ENCODE results near the gene PGR.

Gene PGR

GRCh38 chr11:101129203-101129943 lies at the start of gene PGR:
TSS of gene PGR (minus strand) at chr11:101129813. CDS start at chr11:101129070, 743 bp downstream.
- DNase-seq: no peak

- no peak for DNase-seq
Observed at GRCh38 chr11:101176381-101176780, 46.8 kb upstream of the PGR start.

- no peak for DNase-seq
Observed at GRCh38 chr11:101169944-101170343, 40.3 kb upstream of the PGR start.

GRCh38 chr11:101166038-101166437 lies 36.4 kb upstream of the PGR start:
- no peak for DNase-seq

- DNase-seq: no peak
Observed at GRCh38 chr11:101158119-101158518, 28.5 kb upstream of the PGR start.

- DNase-seq: no peak
Observed at GRCh38 chr11:101138245-101138930, 8.8 kb upstream of the PGR start.

GRCh38 chr11:101133190-101133589 lies 3.6 kb upstream of the PGR start:
- DNase-seq: no peak

GRCh38 chr11:101128571-101129202 lies 926 bp downstream of the PGR start:
- no peak for DNase-seq

- no peak for DNase-seq
Observed at GRCh38 chr11:101127699-101128570, 1.7 kb downstream of the PGR start.

GRCh38 chr11:101127197-101127698 lies 2.4 kb downstream of the PGR start:
- no peak for DNase-seq

- no peak for DNase-seq
Observed at GRCh38 chr11:101126551-101127196, 2.9 kb downstream of the PGR start.

- no peak for DNase-seq
Observed at GRCh38 chr11:101115671-101116160, 13.9 kb downstream of the PGR start.

GRCh38 chr11:101113540-101113939 lies 16.1 kb downstream of the PGR start:
- DNase-seq: no peak

- no peak for DNase-seq
Observed at GRCh38 chr11:101104716-101105115, 24.9 kb downstream of the PGR start.

GRCh38 chr11:101103433-101103832 lies 26.2 kb downstream of the PGR start:
- no peak for DNase-seq

- DNase-seq: no peak
Observed at GRCh38 chr11:101100601-101101000, 29.0 kb downstream of the PGR start.

- DNase-seq: no peak
Observed at GRCh38 chr11:101096036-101096704, 33.4 kb downstream of the PGR start.

- no peak for DNase-seq
Observed at GRCh38 chr11:101091781-101092180, 37.8 kb downstream of the PGR start.

GRCh38 chr11:101090679-101091270 lies 38.8 kb downstream of the PGR start:
- DNase-seq: no peak

- no peak for DNase-seq
Observed at GRCh38 chr11:101083335-101083734, 46.3 kb downstream of the PGR start.

- DNase-seq: no peak
Observed at GRCh38 chr11:101082813-101083212, 46.8 kb downstream of the PGR start.

Data from NCI-H1092 (cell line).